WTC11 (cell line): Measurements from ENCODE around the gene RHEB. TPM values are rescaled to one million over a fixed set of nuclear protein-coding genes. Genes with fewer than 3 reads are reported as not detected.

ENCODE experiments used
- ATAC-seq: fragments of 200-7000 bp; cut with Tn5 transposase; 2 replicates; pipeline ENCODE4 v1.10.0; 2021; ENCODE audit warnings: mild to moderate bottlenecking, moderate library complexity
- CTCF ChIA-PET: fragments of 300-600 bp; sonication (Branson Sonifier 250); formaldehyde crosslinking; loops from one replicate; lab custom pipeline; 2021; ENCODE audit warnings: antibody characterized with exemption; lab: Charles Lee
- POLR2A ChIA-PET: fragments of 350-600 bp; sonication (Branson Sonifier 250); formaldehyde crosslinking; loops from one replicate; lab custom pipeline; 2021; ENCODE audit warnings: antibody characterized with exemption; lab: Charles Lee
- DNase-seq: peaks from one replicate; pipeline ENCODE4 v3.0.0; 2021; ENCODE audit warnings: low spot score
- H3K27ac Mint-ChIP-seq: 2 replicates; pipeline ENCODE4 v1.8.0; 2021; ENCODE audit warnings: mixed read lengths
- H3K27me3 Mint-ChIP-seq: 2 replicates; pipeline ENCODE4 v1.8.0; 2021; ENCODE audit warnings: low read depth, mild to moderate bottlenecking, moderate library complexity, mixed read lengths
- H3K36me3 Mint-ChIP-seq: 2 replicates; pipeline ENCODE4 v1.8.0; 2021; ENCODE audit warnings: mixed read lengths
- H3K4me1 Mint-ChIP-seq: 2 replicates; pipeline ENCODE4 v1.8.0; 2022; ENCODE audit warnings: mixed read lengths
- H3K4me3 Mint-ChIP-seq: 2 replicates; pipeline ENCODE4 v1.8.0; 2021; ENCODE audit warnings: mild to moderate bottlenecking, moderate library complexity, mixed read lengths
- H3K9me3 Mint-ChIP-seq: 2 replicates; pipeline ENCODE4 v1.8.0; 2021; ENCODE audit warnings: mixed read lengths
- CBFB ChIP-seq: sonication (generic); formaldehyde crosslinking; IDR thresholded peaks from 2 replicates; pipeline ENCODE4 v1.8.1; 2022; ENCODE audit warnings: mild to moderate bottlenecking, low read depth, missing genetic modification reagents
- CREM ChIP-seq: sonication (generic); formaldehyde crosslinking; IDR thresholded peaks from 2 replicates; pipeline ENCODE4 v1.8.1; 2022; ENCODE audit warnings: mild to moderate bottlenecking, missing genetic modification reagents, moderate library complexity
- MXD4 ChIP-seq: fragments of 250-450 bp; sonication (Bioruptor Pico); IDR thresholded peaks from 2 replicates; pipeline ENCODE4 v1.8.0; 2021; ENCODE audit warnings: mild to moderate bottlenecking, moderate library complexity, borderline replicate concordance
- NR2C2 ChIP-seq: sonication (generic); formaldehyde crosslinking; IDR thresholded peaks from 2 replicates; pipeline ENCODE4 v1.8.0; 2022; ENCODE audit warnings: mild to moderate bottlenecking, missing genetic modification reagents
- OVOL2 ChIP-seq: fragments of 250-450 bp; sonication (Bioruptor Pico); IDR thresholded peaks from 2 replicates; pipeline ENCODE4 v1.9.0; 2021; ENCODE audit warnings: mild to moderate bottlenecking, borderline replicate concordance
- SMAD3 ChIP-seq: sonication (generic); formaldehyde crosslinking; IDR thresholded peaks from 2 replicates; pipeline ENCODE4 v1.8.0; 2022; ENCODE audit warnings: missing genetic modification reagents, mild to moderate bottlenecking, borderline replicate concordance
- SOX15 ChIP-seq: fragments of 250-450 bp; sonication (Bioruptor Pico); IDR thresholded peaks from 2 replicates; pipeline ENCODE4 v1.9.0; 2021; ENCODE audit warnings: mild to moderate bottlenecking
- SP1 ChIP-seq: sonication (generic); formaldehyde crosslinking; conservative IDR thresholded peaks from 2 replicates; pipeline ENCODE4 v1.8.1; 2022; ENCODE audit warnings: missing genetic modification reagents
- TEAD4 ChIP-seq: sonication (generic); formaldehyde crosslinking; IDR thresholded peaks from 2 replicates; pipeline ENCODE4 v1.8.0; 2022; ENCODE audit warnings: mild to moderate bottlenecking, missing genetic modification reagents
- ZNF138 ChIP-seq: sonication (generic); formaldehyde crosslinking; conservative IDR thresholded peaks from 2 replicates; pipeline ENCODE4 v1.8.1; 2022; ENCODE audit warnings: mild to moderate bottlenecking, moderate library complexity, missing genetic modification reagents
- ZNF317 ChIP-seq: sonication (generic); formaldehyde crosslinking; IDR thresholded peaks from 2 replicates; pipeline ENCODE4 v1.8.1; 2023; ENCODE audit warnings: low read depth, mild to moderate bottlenecking, moderate library complexity, missing genetic modification reagents, borderline replicate concordance
- ZNF416 ChIP-seq: fragments of 250-450 bp; sonication (Bioruptor Pico); IDR thresholded peaks from 2 replicates; pipeline ENCODE4 v1.9.0; 2021; ENCODE audit warnings: mild to moderate bottlenecking, inconsistent platforms
- total RNA-seq: library from RNA; stranded (reverse); gene quantifications from 3 replicates; pipeline ENCODE4 v1.2.3, GENCODE V29; 2021
- TF ChIP-seq, protein P1 (sequence below): sonication (generic); formaldehyde crosslinking; IDR thresholded peaks from 2 replicates; pipeline ENCODE4 v1.8.1; 2023; ENCODE audit warnings: mild to moderate bottlenecking, missing genetic modification reagents, moderate library complexity
- TF ChIP-seq, protein P2 (sequence below): fragments of 250-450 bp; sonication (Bioruptor Pico); conservative IDR thresholded peaks from 2 replicates; pipeline ENCODE4 v1.9.0; 2021; ENCODE audit warnings: mild to moderate bottlenecking
- TF ChIP-seq, protein P3 (sequence below): sonication (generic); formaldehyde crosslinking; IDR thresholded peaks from 2 replicates; pipeline ENCODE4 v1.8.1; 2022; ENCODE audit warnings: missing genetic modification reagents, borderline replicate concordance
- TF ChIP-seq, protein P4 (sequence below): sonication (generic); formaldehyde crosslinking; IDR thresholded peaks from 2 replicates; pipeline ENCODE4 v1.8.0; 2023; ENCODE audit warnings: missing genetic modification reagents
- TF ChIP-seq, protein P5 (sequence below): fragments of 250-450 bp; sonication (Bioruptor Pico); IDR thresholded peaks from 2 replicates; pipeline ENCODE4 v1.8.0; 2021; ENCODE audit warnings: mild to moderate bottlenecking
- TF ChIP-seq, protein P6 (sequence below): sonication (generic); formaldehyde crosslinking; IDR thresholded peaks from 2 replicates; pipeline ENCODE4 v1.8.1; 2023; ENCODE audit warnings: mild to moderate bottlenecking, missing genetic modification reagents, borderline replicate concordance

RHEB gene
- total RNA-seq, 1 experiment from 2014 or later = 133 TPM

DNA sequence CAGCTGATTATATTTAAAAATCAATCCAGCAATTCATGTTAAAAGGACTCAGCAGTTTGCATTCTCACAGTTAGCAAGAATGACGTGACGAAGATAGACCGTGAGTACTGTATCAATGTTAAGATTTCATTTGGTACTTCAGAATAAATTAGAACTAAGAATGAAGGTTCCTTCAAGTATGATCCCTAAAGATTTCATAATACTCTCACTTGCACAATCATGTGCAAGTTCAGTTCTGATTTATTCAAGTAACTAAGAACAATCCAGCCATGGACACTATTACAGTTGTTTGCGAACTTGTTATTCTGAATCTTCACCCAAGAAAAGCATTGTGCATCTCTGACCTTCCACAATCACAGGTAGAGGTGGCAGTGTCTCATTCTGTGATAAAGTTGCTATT lies 7.7 kb downstream of the RHEB start:
- Mint-ChIP-seq H3K4me1 (peaks cover 88% of the 10 kb centered on the region), H3K9me3 (no peaks in the 10 kb centered on the region), H3K36me3 (no peaks in the 10 kb centered on the region), H3K27me3 (no peaks in the 10 kb centered on the region), H3K27ac (peak overlapping the region; percentile 45; the same call in 1 of the 2 replicates), H3K4me3 (no peak overlapping the region)
- CTCF ChIA-PET = no interaction called here
- ATAC-seq (no peak), DNase-seq (no peak)
- POLR2A ChIA-PET = no interaction called here
- TF ChIP-seq, protein P1, sequence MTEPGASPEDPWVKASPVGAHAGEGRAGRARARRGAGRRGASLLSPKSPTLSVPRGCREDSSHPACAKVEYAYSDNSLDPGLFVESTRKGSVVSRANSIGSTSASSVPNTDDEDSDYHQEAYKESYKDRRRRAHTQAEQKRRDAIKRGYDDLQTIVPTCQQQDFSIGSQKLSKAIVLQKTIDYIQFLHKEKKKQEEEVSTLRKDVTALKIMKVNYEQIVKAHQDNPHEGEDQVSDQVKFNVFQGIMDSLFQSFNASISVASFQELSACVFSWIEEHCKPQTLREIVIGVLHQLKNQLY (CRISPR knock-in tag) = no peak
- TF ChIP-seq, protein P2, sequence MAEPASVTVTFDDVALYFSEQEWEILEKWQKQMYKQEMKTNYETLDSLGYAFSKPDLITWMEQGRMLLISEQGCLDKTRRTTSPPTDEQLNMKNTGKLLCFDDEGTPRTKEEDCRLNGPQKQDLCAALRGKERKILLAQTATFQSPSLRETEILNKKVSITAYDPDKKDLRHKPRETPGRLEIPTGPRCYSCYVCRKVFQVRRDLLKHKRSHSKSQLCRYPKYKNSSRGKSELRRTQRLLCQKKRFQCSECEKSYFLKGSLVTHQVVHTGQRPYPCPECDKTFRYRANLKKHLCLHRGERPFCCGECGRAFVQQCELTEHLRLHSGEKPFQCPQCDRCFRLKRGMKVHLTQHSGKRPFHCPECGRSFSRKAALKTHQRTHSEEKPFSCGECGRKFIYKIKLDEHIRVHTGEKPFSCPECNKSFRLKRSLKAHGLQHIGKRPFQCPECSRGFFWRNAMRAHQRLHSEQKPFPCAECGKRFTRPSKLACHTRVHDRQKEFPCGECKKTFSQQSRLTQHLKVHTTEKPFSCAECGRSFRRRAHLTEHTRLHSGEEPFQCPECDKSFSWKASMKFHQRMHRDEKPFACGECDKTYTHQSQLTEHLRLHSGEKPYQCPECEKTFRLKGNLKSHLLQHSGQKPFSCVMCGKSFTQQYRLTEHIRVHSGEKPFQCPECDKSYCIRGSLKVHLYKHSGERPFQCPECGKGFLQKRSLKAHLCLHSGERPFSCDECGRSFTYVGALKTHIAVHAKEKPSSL (CRISPR knock-in tag) = no peak
- TF ChIP-seq, protein P3, sequence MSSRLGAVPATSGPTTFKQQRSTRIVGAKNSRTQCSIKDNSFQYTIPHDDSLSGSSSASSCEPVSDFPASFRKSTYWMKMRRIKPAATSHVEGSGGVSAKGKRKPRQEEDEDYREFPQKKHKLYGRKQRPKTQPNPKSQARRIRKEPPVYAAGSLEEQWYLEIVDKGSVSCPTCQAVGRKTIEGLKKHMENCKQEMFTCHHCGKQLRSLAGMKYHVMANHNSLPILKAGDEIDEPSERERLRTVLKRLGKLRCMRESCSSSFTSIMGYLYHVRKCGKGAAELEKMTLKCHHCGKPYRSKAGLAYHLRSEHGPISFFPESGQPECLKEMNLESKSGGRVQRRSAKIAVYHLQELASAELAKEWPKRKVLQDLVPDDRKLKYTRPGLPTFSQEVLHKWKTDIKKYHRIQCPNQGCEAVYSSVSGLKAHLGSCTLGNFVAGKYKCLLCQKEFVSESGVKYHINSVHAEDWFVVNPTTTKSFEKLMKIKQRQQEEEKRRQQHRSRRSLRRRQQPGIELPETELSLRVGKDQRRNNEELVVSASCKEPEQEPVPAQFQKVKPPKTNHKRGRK (CRISPR knock-in tag) = no peak
- TF ChIP-seq CREM (CRISPR knock-in tag) (no peak), ZNF317 (CRISPR knock-in tag) (no peak), CBFB (CRISPR knock-in tag) (no peak), MXD4 (CRISPR knock-in tag) (no peak), SOX15 (no peak), OVOL2 (no peak), ZNF416 (CRISPR knock-in tag) (no peak)
- TF ChIP-seq, protein P4, sequence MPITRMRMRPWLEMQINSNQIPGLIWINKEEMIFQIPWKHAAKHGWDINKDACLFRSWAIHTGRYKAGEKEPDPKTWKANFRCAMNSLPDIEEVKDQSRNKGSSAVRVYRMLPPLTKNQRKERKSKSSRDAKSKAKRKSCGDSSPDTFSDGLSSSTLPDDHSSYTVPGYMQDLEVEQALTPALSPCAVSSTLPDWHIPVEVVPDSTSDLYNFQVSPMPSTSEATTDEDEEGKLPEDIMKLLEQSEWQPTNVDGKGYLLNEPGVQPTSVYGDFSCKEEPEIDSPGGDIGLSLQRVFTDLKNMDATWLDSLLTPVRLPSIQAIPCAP = no peak
- TF ChIP-seq, protein P5, sequence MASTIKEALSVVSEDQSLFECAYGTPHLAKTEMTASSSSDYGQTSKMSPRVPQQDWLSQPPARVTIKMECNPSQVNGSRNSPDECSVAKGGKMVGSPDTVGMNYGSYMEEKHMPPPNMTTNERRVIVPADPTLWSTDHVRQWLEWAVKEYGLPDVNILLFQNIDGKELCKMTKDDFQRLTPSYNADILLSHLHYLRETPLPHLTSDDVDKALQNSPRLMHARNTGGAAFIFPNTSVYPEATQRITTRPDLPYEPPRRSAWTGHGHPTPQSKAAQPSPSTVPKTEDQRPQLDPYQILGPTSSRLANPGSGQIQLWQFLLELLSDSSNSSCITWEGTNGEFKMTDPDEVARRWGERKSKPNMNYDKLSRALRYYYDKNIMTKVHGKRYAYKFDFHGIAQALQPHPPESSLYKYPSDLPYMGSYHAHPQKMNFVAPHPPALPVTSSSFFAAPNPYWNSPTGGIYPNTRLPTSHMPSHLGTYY = no peak

DNA sequence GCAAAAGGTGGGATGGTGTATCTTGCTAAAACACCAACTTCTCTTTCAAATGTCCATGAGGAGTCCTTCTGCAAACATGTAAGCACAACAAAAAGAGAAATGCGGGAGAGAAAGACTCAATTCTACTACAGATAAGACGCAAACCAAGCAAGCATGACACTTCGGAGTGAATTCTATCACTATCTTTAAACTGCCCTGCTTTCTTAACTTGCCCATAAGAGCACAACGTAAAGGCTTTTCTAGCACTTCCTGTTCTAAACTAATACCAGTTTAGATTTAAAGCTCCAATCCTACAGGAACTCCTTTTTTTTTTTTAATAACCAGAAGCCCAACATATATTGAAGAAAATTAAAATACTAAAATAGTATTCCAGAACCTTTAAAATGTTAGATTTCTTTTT lies 8.4 kb downstream of the RHEB start:
- CTCF ChIA-PET = interaction anchor here (0.7 kb wide), 1 partner anchor 71 kb away, joined by 3 read pairs; no protein-coding TSS in a partner anchor

More for the DNA sequence above, 8.4 kb downstream of the RHEB start:
- 0 out of 2 replicates have a peak overlapping the region, but pooled peaks have one; percentile 71 for H3K27ac Mint-ChIP-seq
- H3K4me3 Mint-ChIP-seq = no peak overlapping the region
- POLR2A ChIA-PET = interaction anchor here (0.6 kb wide), 1 partner anchor 20 kb away, joined by 4 read pairs; no protein-coding TSS in a partner anchor
- no peaks in the 10 kb centered on the region for H3K9me3 Mint-ChIP-seq
- no peak for ATAC-seq
- peaks cover 88% of the 10 kb centered on the region for H3K4me1 Mint-ChIP-seq
- H3K27me3 Mint-ChIP-seq = no peaks in the 10 kb centered on the region
- H3K36me3 Mint-ChIP-seq = no peaks in the 10 kb centered on the region
- TF ChIP-seq SMAD3 (CRISPR knock-in tag) (no peak), NR2C2 (CRISPR knock-in tag) (no peak), ZNF138 (no peak), MXD4 (CRISPR knock-in tag) (no peak), SP1 (no peak), TEAD4 (CRISPR knock-in tag) (no peak)
- TF ChIP-seq, protein P1 (CRISPR knock-in tag) = no peak
- TF ChIP-seq, protein P6, sequence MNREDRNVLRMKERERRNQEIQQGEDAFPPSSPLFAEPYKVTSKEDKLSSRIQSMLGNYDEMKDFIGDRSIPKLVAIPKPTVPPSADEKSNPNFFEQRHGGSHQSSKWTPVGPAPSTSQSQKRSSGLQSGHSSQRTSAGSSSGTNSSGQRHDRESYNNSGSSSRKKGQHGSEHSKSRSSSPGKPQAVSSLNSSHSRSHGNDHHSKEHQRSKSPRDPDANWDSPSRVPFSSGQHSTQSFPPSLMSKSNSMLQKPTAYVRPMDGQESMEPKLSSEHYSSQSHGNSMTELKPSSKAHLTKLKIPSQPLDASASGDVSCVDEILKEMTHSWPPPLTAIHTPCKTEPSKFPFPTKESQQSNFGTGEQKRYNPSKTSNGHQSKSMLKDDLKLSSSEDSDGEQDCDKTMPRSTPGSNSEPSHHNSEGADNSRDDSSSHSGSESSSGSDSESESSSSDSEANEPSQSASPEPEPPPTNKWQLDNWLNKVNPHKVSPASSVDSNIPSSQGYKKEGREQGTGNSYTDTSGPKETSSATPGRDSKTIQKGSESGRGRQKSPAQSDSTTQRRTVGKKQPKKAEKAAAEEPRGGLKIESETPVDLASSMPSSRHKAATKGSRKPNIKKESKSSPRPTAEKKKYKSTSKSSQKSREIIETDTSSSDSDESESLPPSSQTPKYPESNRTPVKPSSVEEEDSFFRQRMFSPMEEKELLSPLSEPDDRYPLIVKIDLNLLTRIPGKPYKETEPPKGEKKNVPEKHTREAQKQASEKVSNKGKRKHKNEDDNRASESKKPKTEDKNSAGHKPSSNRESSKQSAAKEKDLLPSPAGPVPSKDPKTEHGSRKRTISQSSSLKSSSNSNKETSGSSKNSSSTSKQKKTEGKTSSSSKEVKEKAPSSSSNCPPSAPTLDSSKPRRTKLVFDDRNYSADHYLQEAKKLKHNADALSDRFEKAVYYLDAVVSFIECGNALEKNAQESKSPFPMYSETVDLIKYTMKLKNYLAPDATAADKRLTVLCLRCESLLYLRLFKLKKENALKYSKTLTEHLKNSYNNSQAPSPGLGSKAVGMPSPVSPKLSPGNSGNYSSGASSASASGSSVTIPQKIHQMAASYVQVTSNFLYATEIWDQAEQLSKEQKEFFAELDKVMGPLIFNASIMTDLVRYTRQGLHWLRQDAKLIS (CRISPR knock-in tag) = no peak
- DNase-seq = no peak
